A204.1 (cell line): ENCODE measurements around the gene ALG1L2.
"Not testable (repeated sequence)": the region's sequence is repeated elsewhere in the genome, so short reads cannot be mapped to it uniquely, and the experiment has no call there.

Experiments used
- FAIRE-seq: peaks from 2 replicates; lab custom pipeline; 2012; peaks lifted over from hg19 to GRCh38; lab: Jason Lieb, UNC

Gene ALG1L2

GRCh38 chr3:130094491-130094941, 12.9 kb downstream of the ALG1L2 start:
- not testable (repeated sequence) for FAIRE-seq

GRCh38 chr3:130095858-130096257, 14.2 kb downstream of the ALG1L2 start:
- FAIRE-seq, result not testable (repeated sequence)

GRCh38 chr3:130097096-130097495, 15.5 kb downstream of the ALG1L2 start:
- not testable (repeated sequence) for FAIRE-seq

- FAIRE-seq, result not testable (repeated sequence)
Measured at GRCh38 chr3:130097690-130098638, 16.3 kb downstream of the ALG1L2 start.

GRCh38 chr3:130098639-130099385, 17.2 kb downstream of the ALG1L2 start:
- not testable (repeated sequence) for FAIRE-seq

- FAIRE-seq, result not testable (repeated sequence)
Measured at GRCh38 chr3:130102545-130102944, 20.9 kb downstream of the ALG1L2 start.

- FAIRE-seq, result not testable (repeated sequence)
Measured at GRCh38 chr3:130104191-130104590, 22.6 kb downstream of the ALG1L2 start.

- not testable (repeated sequence) for FAIRE-seq
Measured at GRCh38 chr3:130107333-130107995, 25.8 kb downstream of the ALG1L2 start.

- FAIRE-seq, result not testable (repeated sequence)
Measured at GRCh38 chr3:130108836-130109585, 27.4 kb downstream of the ALG1L2 start.

GRCh38 chr3:130110386-130111169, 28.9 kb downstream of the ALG1L2 start:
- FAIRE-seq, result not testable (repeated sequence)

GRCh38 chr3:130111185-130111864, 29.7 kb downstream of the ALG1L2 start:
- no peak for FAIRE-seq

GRCh38 chr3:130111865-130112747, 30.5 kb downstream of the ALG1L2 start:
- peak; percentile 97 for FAIRE-seq

GRCh38 chr3:130112748-130113073, 31.1 kb downstream of the ALG1L2 start:
- not testable (repeated sequence) for FAIRE-seq

- FAIRE-seq, result not testable (repeated sequence)
Measured at GRCh38 chr3:130115400-130115799, 33.8 kb downstream of the ALG1L2 start.

- FAIRE-seq, result no peak
Measured at GRCh38 chr3:130117933-130118332, 36.3 kb downstream of the ALG1L2 start.

GRCh38 chr3:130119824-130120223, 38.2 kb downstream of the ALG1L2 start:
- FAIRE-seq, result not testable (repeated sequence)

GRCh38 chr3:130120291-130120690, 38.7 kb downstream of the ALG1L2 start:
- FAIRE-seq, result not testable (repeated sequence)

- not testable (repeated sequence) for FAIRE-seq
Measured at GRCh38 chr3:130122891-130123775, 41.5 kb downstream of the ALG1L2 start.
